ENCODE results near the gene MAGEB4.
"Not testable (repeated sequence)": the region's sequence is repeated elsewhere in the genome, so short reads cannot be mapped to it uniquely, and the experiment has no call there.

MAGEB4 gene, protein sequence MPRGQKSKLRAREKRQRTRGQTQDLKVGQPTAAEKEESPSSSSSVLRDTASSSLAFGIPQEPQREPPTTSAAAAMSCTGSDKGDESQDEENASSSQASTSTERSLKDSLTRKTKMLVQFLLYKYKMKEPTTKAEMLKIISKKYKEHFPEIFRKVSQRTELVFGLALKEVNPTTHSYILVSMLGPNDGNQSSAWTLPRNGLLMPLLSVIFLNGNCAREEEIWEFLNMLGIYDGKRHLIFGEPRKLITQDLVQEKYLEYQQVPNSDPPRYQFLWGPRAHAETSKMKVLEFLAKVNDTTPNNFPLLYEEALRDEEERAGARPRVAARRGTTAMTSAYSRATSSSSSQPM

DNA sequence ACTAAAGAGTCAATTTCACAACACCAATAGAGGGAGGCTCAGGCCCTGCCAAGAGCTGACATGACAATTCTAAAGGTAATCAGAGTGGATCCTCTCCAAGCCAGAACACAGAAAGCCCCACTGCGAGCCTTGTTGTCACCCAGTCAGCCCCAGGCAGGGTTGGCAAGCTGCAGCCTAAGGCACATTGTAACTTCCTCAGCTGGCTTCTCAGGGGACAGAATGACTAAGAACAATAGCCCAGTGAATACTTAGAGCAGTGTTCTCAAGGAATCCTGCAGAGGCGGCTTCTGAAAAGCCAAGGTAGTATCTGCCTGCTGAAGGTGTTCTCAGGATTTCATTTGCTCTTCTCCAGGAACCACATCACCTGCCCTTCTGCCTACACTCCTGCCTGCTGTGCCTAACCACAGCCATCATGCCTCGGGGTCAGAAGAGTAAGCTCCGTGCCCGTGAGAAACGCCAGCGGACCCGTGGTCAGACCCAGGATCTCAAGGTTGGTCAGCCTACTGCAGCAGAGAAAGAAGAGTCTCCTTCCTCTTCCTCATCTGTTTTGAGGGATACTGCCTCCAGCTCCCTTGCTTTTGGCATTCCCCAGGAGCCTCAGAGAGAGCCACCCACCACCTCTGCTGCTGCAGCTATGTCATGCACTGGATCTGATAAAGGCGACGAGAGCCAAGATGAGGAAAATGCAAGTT is at the start of gene MAGEB4:
TSS of gene MAGEB4 (plus strand) at position 277 of the 692 bp plus-strand sequence. CDS start at position 413, 136 bp downstream.
- no peak for DNase-seq

DNA sequence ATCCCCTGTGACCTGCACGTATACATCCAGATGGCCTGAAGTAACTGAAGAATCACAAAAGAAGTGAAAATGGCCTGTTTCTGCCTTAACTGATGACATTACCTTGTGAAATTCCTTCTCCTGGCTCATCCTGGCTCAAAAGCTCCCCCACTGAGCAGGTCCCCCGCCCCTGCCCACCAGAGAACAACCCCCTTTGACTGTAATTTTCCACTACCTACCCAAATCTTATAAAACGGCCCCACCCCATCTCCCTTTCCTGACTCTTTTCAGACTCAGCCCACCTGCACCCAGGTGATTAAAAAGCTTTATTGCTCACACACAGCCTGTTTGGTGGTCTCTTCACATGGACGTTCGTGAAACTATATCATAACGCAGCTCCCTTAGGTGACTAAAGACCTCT is 47.9 kb upstream of the MAGEB4 start:
- DNase-seq = not testable (repeated sequence)

- DNase-seq = no peak
These were observed 45.5 kb upstream of the MAGEB4 start for GRCh38 chrX:30196322-30196721.

DNA sequence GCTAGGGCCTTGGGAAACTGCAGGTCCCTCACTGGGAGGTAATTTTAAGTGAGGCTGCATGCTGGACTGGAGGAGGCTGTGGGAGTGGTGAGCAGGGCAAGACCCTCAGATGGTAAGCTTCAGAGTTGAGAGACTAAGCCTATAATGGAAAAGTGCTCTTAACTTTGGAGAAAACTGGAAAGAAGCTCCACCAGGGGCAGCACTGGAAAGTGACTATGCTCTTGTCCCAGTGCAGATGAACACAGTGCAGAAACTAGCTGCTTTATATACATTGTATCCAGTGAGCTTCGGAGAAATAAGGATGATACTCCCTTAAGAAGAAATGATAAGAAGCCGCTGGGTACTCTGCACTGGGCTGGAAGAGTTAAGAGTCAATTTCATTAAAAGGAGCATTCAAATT is 29.6 kb upstream of the MAGEB4 start:
- DNase-seq = no peak

- no peak for DNase-seq
These were observed 26.4 kb upstream of the MAGEB4 start, which contains the start of gene MAGEB2 for GRCh38 chrX:30215357-30215843. Gene MAGEB2 (plus strand): TSS chrX:30215563. CDS start chrX:30218581, 3,018 bp downstream.

GRCh38 chrX:30217465-30217864 is 24.3 kb upstream of the MAGEB4 start:
- no peak for DNase-seq

DNA sequence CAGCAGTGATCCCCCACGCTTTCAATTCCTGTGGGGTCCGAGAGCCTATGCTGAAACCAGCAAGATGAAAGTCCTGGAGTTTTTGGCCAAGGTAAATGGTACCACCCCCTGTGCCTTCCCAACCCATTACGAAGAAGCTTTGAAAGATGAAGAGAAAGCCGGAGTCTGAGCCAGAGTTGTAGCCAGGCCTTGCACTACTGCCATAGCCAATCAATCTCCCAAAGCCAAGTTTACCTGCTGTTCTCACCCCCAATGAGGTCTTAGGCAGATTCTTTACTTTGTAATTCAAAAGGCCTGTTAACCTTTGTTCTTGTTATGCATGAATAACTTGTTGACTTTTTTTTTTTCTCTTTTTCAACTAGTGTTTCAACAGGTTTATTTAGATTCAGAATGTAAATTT is 22.4 kb upstream of the MAGEB4 start:
- no peak for DNase-seq

DNA sequence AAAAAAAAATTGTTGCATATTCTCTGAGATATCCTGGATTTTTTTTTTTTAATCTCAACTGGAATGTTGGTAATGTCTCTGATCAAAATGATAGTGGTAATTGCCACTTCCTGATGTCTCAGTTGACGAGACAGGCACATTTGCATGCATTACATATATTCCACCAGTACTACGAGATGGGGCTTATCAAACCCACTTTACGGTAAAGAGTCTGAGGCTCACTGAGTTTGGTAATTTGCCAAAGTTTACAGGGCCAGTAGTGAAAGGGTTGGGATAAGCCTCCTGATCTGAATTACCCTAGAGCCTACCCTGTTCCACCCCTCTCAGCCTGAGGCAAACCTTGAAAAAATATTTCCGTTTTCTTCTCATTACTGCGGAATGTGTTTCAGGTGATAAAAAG is 21.1 kb upstream of the MAGEB4 start:
- no peak for DNase-seq

GRCh38 chrX:30224536-30224935 is 17.3 kb upstream of the MAGEB4 start:
- no peak for DNase-seq

DNA sequence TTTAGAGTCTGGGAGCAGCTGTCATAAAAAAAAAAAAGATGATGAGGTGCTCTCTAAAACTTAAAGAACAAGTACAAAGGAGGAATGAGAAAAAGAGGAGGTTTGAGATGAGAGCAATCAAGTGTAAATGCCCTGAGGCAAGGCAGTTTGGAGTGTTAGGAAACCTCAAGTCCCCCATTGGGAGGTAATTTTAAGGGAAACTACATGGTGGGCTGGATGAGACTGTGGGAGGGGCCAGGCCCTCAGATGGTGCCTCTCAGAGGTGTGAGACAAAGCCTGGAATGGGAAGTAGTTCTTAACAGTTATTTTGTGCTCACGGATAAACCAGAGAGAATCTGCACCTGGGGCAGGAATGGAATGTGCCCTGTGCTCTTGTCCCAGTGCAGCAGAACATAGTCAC is 13.3 kb upstream of the MAGEB4 start:
- no peak for DNase-seq

- no peak for DNase-seq
These were observed 11.4 kb upstream of the MAGEB4 start, which contains the start of gene MAGEB3 for GRCh38 chrX:30230395-30230794. Gene MAGEB3 (plus strand): TSS chrX:30230657. CDS start chrX:30235925, 5,268 bp downstream.

DNA sequence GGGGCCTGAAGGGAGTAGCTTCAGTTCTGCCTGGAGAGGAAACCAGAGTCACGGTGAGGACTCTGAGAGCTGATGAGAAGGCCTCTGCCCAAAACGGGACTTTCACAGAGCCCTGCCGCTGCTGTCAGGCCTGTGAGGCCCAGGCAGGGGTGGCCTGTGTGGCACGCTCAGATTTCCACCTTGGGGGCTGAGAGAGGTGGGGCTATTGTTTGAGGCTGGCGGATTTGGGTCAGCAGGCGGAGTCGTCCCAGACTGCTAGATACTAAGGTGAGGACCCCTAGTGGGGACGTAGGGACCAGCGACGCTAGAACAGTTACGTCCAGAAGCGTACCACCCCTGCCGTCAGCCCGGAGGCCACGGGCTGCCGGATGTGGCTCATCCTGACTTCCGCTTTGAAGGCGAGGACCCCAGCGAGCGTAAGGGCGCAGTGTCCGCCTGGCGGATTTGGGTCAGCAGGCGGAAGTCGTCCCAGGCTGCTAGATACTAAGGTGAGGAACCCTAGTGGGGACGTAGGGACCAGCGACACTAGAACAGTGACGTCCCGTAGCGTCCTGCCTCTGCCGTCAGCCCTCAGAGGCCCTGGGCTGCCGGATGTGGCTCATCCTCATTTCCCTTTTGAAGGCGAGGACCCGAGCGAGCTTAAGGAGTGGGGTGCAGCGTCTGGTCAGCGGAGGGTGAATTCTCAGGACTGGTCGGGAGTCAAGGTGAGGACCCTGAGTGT is 5.1 kb downstream of the MAGEB4 start, which contains the start of gene MAGEB1:
TSS of gene MAGEB1 (plus strand) at position 378 of the 721 bp plus-strand sequence. CDS start 3,348 bp downstream, outside the sequence.
- no peak for DNase-seq

DNA sequence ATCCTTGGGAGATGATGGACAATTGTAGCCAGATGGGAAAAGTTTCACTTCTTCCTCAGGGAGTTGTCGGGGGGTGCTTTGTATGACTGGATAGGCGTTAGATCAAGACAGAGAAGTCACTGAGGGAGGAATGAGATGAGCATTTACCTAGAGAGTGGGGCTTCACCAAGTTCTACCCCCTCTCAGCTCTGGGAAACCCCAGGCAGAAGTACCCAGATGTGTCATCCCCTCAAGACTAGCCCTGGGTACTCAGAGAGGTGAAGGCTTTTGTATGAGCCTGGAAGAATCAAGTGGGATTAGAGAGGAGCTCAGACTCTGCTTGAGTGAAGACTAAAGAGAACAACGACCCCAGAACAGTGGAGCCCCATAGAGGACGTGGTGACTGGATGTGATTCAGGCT is 7.1 kb downstream of the MAGEB4 start:
- no peak for DNase-seq

GRCh38 chrX:30253257-30253656 is 11.5 kb downstream of the MAGEB4 start:
- DNase-seq = no peak

DNA sequence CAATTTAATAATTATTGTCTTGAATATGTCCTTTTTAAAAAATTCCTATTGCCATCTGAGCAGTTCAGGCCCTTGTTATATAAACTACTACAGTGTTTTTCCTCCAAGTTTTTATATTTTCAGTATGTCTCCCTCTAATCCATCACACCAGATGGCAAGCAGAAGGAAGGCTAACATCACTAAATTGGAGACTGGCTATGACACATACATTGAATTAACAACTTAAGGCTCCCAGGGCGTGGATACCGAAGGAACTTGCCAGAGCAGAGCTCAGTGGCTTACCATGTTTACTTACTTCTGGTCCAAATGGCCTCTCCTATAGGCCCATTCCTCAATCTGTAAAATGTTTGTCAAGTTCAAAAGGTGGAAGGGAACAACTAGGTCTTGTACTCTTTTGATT is 18.1 kb downstream of the MAGEB4 start:
- DNase-seq = no peak

GRCh38 chrX:30261012-30261411 is 19.2 kb downstream of the MAGEB4 start:
- no peak for DNase-seq

- DNase-seq = no peak
These were observed 21.0 kb downstream of the MAGEB4 start for GRCh38 chrX:30262763-30263162.

DNA sequence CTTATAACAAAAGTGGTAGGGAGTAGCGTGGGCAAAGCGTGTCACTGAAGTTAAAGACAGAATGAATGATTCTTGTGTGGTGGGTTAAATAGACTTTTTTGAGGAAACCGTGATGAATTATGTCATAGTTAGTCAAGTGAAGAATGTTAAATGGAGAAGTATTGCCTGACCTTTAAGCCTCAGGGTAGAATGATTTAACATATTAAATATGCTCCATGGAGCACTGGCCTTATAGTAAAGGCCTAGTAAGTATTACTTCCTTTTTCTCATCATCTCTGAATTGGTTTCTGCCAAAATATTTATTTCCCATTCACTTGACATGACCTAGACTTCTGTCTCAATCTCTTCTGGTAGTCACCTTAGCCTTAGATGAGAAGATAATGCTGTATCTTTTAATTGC is 28.8 kb downstream of the MAGEB4 start:
- no peak for DNase-seq

DNA sequence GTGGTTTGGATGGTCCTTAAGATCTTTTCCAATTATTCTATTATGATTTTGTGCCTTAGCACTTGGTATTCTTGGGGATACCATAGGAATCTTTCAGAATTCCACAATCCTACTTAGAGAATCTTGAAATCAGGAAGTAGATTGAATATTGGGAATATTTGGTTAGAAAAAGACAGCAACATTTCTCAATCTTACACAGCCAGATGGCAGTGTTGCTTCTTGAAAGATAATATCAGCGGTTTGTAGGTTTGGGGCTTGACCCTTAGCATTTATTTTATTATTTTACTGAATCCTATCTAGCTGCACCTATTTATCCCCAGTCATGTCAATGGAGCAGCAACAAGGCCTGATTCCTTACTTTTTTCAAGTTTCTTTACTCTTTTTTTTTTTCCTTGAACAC is 33.7 kb downstream of the MAGEB4 start:
- no peak for DNase-seq

- no peak for DNase-seq
These were observed 36.6 kb downstream of the MAGEB4 start for GRCh38 chrX:30278365-30278764.

DNA sequence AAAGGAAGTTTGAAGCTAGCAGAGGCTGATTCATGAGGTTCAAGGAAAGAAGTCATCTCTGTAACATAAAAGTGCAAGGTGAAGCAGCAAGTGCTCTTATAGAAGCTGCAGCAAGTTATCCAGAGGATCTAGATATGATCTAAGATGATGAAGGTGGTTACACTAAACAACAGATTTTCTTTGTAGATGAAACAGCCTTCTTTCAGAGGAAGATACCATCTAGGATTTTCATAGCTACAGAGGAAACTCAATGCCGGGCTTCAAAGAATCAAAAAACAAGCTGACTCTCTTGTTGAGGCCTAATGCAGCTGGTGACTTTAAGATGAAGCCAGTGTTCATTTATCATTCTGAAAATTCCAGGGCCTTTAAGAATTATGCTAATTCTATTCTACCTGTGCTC is 38.6 kb downstream of the MAGEB4 start:
- DNase-seq = no peak

GRCh38 chrX:30282527-30282926 is 40.7 kb downstream of the MAGEB4 start:
- DNase-seq = no peak
